Stimulated activated CD4-positive, alpha-beta T cell treated with anti-CD3 and anti-CD28 coated beads, Interleukin-15, amount 100 ng/mL, for 24 hours (primary cell): Measurements from ENCODE around the gene TMEM179.

Source experiments
- DNase-seq: peaks from one replicate; pipeline ENCODE4 v3.0.0-alpha.2; 2020

Gene TMEM179

DNA sequence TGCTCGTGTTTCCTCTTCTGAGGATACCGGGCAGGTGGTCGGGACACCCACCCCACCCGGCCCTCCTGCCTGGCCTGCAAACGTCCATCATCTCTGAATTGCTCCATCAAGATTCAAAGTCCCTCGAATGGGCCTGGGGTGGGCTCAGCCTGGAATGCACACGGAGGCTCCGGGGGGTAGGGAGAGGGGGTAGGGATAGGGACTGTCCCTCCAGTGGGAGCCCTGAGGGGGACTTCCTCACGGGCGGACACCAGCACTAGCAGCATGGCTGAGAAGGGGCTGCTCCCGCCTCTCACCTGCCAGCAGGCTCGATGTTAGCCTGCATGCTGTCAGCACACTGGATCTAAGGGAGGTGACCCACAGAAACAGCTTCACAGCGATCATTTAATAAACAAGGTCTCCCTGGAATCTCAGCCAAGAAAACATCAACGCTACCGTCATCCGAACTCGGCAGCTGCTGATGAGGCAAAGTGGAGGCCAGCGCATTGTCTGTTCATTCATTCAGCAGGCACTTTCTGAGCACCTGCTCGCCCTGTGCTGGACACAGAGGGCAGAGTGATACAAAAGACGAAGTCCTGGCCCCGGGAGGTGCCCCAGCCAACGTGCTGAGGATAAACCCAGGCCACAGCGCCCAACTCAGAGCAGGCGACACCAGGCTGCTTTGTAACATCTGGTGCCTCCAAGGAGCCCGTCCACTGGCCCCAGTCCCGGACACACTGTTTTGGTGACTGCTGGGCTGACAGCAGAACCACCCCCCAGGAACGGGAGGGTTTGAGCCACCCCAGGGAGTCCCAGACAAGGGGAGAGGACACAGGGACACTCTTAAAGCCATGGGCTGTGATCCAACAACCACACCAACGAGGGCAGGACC, 6.3 kb downstream of the TMEM179 start:
- DNase-seq: no peak

DNA sequence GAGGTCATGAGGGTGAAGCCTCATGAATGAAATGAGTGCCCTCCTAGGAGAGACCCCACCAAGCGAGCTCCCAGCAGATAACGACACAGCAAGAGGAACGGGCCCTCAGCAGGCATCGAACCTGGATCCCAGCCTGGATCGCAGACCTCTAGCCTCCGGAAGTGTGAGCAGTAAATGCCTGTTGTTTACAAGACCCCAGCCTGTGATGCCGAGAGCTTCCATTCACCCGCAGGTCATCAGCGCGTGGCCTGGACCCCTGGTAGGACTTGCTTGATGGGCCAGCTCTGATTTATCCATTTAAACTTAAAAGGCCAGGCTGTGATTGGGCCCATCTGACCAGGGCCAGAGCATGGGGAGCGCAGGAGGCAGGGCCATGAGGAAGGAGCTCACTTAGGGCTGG, 7.0 kb downstream of the TMEM179 start:
- no peak for DNase-seq

DNA sequence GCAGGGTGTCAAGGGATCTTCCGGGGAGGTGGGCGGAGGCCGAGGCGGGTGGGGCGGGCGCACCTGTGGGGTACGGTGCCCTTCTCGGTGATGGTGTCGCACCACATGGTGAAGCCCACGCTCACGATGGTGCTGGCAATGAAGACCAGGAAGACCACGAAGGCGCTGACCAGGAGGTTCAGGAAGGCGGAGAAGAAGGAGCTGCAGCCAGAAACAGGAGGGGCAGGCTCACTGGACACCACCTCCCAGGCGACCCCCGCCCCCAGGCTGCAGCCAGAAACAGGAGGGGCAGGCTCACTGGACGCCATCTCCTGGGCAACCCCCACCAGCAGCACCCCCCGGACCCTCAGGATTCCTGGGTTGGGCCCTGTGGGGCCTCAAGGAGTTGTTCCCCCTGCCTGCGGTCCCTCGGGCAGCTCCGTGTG, 7.6 kb downstream of the TMEM179 start:
- no peak for DNase-seq

DNA sequence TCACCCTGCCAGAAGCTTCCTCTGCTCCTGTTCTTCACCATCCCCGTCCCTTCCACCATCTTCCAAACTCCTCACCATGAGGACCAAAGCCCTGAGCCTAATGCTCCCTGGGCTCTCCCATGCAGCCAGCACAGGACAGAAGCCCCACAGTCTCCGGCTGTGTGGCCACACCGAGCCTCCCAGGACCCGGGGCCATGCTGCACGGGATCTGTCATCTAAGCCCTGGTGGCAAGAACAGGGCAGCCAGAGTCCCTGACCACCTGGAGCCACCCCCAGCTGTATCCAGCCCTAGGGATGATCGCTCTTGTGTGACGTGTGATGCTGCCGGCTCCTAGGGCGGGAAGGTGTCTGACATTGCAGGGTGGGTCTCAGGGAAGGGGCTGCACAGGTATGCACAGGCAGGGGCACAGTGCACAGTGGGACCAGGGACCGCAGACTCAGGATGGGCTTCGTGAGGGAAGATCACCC, 8.1 kb downstream of the TMEM179 start:
- no peak for DNase-seq

DNA sequence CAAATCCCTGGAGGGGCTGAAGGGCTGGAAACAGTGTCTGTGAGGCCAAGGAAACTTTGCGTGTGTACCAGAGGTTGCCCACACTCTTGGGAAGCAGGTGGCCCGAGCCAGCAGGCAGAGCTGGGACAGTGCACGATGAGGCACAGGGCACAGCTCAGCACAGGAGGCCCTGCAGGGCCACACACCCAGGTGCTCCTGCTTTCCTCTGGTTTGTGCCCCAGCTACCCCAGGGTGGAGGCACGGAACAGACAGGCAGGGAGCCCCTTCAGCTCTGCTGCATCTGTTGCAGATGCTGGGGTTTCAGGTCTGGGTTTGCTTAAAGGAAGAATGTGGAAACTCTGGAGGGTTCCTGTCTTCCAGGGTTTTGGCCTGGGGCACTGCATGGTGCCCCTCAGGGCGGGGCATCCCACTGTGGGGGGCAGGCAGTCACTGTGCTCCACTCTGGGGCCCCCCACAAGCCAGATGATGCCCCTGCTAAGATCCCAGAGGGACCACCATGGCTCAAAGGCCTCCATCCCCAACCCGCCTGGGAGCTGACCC, 8.6 kb downstream of the TMEM179 start:
- no peak for DNase-seq

DNA sequence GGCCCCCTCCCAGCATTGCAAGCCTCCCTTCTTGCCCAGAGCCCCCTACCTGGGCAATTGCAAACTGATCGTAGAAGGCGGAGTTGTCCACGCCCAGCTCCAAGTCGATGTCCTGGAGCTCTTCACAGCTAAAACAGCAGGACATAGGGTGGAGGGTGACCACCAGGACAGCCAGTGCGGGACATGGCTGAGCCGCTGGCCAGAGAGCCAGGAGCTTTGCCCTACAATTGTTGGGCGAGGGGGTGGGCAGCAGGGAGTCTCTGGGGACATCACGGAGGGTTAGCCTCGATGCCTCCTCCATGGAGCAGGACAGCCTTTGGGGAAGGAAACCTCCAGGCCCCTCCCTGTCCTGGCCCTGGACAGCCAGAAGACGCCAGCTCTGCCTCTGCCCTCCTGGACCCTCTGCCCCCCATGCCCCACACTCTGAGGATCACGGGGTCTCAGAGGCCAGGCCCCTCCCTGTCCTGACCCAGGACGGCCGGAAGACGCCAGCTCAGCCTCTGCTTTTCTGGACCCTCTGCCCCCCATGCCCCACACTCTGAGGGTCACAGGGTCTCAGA, 9.4 kb downstream of the TMEM179 start:
- DNase-seq: no peak

DNA sequence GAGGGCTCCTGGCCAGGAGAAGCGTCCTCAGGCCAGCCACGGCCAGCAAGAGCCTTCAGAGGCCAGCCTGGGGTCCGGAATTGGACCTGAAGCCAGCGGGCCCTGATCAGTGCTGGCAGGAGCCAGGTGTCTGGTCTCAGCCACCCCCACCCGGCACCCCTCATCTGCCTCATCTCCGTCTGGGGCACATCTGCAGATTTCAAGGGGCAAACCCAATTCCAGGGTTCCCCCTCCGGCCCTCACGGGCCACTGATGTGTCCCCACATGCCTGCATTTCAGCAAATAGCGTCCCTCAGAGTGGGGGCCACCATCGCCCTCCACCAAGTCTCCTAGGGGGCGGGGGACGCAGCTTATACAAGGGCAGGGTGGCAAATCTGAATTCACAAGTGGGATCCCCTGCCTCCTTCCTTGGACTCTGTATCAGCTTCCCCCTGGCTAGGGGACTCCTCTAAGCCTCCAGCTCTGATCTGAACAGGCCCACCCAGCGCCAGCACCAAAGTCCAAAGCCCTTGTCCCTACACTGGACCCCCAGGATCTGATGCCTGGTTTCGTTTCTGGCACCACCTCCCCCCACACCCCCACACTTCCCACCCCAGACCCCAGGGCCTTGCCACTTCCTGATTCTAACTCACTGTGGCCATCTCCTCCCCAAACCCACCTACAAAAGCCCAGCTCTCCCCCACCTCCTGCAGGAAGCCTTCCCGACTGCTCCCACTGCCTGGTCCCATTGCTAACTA, 10.1 kb downstream of the TMEM179 start:
- no peak for DNase-seq

DNA sequence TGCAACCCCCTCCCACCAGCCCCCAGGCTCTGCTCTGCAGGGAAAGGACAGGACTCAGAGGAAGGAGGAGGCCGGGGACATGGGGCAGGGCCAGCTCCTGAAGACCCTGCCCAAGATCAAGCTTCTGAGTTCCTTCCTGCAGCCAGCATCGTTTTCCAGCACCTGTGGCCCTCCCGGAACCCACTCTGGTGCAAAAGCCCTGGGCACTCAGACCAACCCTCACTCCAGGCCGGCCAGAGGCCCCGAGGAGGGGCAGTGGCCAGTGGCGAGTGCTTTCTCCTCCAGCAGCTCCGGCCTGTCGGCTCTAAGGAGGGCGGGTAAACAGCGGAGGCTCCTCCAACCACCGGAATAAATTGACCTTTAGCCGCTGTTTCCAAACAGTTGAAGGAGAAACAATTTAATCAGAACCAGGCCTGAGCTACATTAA, 10.8 kb downstream of the TMEM179 start:
- DNase-seq: no peak

DNA sequence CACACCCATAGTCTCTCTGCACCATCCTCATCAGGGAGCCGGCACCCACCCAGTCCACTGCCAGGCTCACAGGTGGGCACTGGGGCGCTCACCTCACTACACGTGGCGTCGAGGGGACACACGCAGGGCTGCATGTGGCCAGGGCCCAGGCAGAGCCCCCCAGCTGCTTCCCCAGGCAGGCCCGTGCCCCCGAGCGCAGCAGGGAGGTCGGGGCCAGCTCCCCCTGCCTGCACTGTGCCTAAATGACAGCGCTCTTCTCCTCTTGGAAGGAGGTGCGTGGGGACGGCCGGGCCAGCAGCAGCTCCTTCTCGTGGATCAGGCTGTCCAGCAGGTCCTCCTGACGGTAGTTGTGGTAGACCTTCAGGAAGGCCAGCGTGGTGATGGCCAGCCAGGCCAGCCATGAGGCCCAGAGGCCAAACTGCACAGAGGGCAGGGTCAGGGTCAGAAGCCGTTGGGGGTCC, 11.3 kb downstream of the TMEM179 start:
- DNase-seq: no peak

DNA sequence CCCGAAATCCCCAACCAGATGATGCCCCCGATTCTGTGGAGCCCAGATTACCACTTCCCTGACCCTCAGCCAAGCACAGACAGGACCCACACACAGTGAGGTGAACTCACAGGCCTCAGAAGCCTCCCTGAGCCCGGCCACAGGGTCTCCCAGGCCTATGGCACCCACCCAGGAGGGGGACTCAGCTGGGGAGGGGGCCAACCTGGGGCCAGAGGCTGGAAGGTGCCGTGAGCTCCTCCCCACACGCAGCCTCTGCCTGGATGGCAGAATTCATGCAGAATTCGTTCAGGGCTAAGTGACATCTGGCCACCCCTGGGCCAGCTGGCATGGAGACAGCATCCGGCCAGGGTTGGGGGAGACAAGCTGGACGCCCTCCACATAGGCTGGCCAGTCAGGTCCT, 11.8 kb downstream of the TMEM179 start:
- DNase-seq: no peak

DNA sequence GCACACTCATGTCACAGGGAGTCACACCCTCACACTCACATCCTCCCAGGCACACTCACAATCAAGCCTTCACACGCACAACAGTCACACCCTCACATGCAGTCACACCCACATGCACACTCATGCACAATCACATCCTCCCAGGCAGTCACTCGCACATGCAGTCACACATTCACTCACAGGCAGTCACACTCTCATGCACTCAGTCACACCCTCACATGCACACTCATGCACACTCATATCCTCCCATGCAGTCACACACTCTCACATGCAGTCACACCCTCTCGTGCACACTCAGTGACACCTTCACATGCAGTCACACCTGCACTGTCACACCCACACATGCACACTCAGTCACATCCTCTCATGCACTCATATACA, 12.3 kb downstream of the TMEM179 start:
- no peak for DNase-seq

DNA sequence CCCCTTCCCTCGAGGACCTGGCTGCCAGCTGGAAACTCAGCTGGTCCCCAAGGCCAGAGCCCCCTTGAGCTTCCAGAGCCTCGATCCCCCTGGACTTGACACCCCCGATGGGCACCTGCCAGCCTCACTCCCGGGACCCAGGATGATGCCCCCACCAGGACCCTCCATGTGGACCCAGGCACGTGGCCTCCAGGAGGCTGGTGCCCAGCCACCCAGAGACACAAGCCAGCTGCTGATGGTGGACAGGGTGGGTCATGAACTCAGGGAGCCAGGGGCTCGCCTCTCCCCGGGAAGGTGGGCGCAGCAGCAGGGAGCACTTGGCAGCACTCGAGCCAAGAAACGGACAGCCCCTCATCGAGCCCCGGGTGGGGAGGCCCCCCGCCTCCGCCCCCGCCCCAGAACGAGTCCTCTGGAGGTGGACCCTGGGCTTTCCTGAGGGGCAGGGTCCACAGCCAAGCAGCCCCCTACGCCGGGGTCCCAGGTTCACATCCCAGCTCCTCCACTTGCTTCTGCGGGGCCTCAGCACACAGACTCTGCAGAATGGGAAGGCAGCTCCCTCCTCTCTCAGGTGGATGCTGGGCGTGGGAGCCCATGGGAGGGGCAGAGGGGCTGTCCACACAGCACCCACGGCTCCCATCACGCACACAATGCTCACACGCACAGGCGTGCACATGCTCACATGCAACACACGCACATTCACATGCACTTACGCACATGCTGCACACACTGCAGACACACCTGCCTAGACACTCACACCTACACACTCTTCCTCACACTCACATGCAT, 12.9 kb downstream of the TMEM179 start:
- no peak for DNase-seq

DNA sequence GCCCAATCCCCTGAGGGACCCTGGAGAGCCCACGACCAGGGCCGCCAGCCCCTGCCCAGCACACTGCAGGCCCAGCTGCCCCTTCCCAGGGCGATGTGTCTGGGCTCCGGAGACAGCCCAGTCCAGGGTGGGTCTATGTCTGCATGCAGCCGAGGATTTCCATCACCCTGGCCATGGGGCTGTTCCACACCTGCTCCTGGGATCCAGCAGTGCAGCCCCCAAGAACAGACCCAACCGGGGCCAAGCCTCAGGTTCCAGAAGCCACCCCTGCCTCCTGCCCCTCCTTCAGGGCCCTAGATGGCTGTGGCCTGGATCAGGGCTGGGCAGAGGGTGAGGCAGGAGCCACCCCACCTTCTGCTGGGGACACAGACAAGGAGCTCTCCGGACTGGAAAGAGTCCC, 13.5 kb downstream of the TMEM179 start:
- DNase-seq: no peak

DNA sequence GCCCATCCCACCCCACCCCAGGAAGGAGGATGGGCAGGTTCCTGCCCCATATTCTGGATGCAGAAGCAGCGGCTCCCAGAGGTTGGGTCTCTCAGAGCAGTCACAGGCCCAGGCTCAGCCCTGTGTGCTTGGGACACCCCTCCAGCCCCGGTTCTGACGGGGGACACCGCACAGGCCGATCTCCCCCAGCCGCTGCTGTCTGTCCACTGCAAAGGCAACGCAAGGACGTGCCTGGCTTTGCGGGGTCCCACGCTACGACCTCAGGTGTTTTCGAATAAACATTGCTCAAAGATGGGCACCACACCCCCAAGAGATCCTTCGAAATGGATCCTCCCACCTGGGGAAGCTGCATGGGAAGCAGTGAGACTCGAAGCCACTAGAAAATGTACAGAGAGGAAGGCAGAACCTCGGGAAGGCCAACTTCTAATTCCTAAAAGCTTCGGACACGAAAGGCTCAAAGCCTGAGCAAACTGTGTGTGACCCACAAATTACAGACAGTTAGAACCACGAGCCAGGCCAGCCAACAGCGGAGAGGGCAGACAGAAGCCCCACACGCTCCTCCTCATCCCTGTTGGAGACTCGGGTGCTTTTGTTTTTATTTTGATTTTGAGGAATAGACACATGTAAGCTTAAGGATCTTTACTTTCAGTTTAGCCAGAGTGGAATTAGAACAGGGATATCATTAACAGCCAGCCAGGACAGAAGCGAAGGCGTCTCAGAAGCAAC, 14.2 kb downstream of the TMEM179 start:
- no peak for DNase-seq

DNA sequence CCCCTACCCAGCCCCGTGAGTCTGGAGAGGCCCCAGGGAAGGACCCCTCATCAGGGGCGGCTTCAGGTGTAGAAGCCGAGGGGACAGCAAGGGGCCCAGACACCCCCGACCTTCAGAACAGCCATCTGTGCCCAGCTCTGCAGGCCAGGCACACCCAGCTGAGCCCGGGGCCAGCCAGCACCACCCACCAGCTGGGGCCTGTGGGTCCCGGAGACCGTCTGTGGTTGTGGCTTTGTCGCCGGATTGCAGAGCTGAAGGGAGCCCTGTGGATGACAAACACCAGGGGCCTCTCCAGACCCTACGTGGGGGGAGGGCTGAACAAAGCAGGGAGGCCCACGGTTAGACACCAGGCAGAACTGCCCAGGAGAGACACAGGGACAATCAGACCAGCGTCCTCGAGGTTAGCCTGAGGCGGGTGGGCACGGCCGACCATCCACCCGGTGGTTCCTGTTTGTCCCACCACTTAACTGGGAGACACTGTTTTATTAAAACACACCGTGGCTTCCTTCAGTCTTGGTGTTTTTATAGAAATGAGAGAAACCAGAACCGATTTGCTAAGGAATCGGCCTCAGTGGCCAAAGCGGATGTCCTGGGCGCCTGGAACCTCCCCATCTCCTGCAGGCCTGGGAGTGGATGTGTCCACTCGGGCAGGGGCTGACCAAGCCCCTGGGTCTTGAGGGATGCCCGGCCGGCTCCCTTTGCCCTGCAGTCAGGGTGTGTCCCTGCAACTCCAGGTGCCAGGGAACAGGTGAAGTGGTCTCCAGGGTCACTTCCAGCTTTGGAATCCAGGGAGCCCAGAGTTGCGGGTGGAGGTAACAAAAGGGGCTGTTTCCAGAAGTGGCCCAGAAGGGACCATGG, 15.0 kb downstream of the TMEM179 start:
- no peak for DNase-seq

DNA sequence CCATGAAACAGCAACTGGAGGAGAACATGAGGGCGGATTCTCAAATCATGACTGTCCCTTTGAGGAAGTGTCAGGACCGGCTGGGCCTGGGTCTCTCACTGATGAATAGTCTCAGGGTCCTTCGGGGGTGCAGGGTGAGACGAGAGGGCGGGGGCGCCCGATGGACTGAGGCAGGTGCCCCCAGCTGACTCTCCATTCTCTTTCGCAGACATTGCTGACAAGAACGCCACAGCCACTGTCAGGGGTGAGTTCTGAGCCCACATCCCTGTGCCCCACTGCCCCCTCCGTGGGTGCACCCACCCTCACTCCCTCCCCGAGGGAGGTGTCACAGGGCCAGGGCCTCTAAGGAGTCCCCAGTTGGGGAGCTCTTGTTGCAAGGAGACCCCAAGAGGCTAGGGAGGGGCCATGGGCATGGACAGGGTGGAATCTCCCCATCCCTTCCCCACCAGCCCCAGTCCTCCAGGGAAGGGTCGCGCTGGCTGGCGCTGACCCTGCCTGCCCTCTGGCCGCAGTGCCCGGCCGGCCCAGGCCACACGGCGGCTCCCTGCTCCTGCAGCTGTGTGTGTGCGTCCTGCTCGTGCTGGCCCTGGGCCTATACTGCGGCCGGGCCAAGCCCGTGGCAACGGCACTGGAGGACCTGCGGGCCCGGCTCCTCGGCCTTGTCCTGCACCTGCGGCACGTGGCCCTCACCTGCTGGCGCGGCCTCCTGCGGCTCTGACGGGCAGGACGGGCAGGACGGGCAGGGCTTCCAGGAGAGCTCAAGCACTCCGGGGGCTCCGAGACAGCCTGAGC, 16.3 kb downstream of the TMEM179 start:
- no peak for DNase-seq

DNA sequence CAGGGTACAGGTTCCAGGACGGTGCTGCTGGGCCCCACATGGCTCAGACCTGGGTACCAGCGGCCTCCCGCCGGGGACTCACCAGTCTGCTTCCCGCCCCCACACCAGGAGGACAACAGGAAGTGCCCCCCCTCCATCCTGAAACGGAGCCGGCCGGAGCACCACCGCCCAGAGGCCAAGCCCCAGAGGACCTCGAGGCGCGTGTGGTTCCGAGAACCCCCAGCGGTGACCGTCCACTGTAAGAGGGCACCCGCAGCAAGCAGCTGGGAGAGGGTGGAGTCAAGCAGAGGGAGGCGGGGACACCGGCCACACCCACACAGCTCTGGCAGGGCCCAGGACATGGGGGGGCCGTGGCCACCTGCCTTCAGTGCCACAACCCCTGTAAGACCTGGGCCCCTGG, 16.9 kb downstream of the TMEM179 start:
- no peak for DNase-seq

DNA sequence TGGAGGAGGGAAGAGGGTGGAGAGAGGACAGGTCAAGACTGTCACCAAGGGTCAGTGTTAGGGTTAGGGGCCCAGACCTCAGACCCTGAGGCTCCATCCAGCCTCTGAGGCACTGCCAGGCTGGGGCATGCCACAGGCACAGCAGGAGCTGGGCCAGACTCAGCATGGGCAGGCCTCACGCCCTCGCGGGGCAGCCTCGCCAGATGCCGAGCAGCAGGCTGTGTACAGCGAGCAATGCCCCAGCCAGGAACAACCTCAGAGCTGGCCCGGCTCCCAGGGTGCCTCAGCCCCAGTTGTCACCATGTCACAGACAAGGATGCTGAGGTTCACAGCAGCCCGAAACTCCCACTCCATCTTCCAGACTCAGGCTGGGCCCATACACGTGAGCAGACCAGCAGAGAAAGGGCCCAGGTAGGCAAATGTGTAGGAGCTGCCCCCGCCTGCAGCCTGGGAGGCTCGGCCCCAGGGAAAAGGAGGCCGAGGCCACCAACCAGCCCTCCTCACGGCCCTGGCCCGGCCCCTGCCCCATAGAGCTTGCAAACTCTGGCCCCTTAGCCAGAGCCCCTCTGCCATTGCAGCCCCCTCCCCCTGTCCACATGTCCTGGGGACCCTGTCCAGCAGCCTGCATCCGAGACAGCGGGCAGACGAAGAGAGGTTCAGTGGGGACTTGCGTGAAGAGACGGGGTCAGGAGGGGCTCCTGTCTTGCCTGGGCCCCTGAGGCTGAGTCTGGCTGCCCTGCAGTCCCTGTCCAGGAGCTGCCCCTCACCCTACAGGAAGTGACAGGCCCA, 17.5 kb downstream of the TMEM179 start:
- no peak for DNase-seq
